HL-60 (cell line): ENCODE results near the gene MDH2.
"Not testable (repeated sequence)": the region's sequence is repeated elsewhere in the genome, so short reads cannot be mapped to it uniquely, and the experiment has no call there.

Experiments
- DNase-seq, 2 experiments: peaks; one replicate each; pipeline ENCODE4 v3.0.0-alpha.2; 2010 to 2020; ENCODE audit warnings: low read depth in 1 of 2, low spot score in 1 of 2
- H3K27ac ChIP-seq: fragments of 250-450 bp; sonication (Bioruptor Pico); replicated peaks from 2 replicates; pipeline ENCODE4 v1.5.1; 2020; ENCODE audit warnings: mild to moderate bottlenecking, moderate library complexity
- H3K27me3 ChIP-seq: fragments of 250-450 bp; sonication (Bioruptor Pico); 2 replicates; pipeline ENCODE4 v1.5.1; 2021; ENCODE audit warnings: mild to moderate bottlenecking, moderate library complexity; ENCODE audit not compliant: insufficient read depth, poor library complexity, severe bottlenecking
- H3K4me3 ChIP-seq: replicated peaks from 2 replicates; pipeline ENCODE4 v1.5.1; 2011; ENCODE audit warnings: mild to moderate bottlenecking, control low read depth, low read length; ENCODE audit not compliant: insufficient read depth
- CTCF ChIP-seq: IDR thresholded peaks from one replicate; pipeline ENCODE4 v1.5.1; 2011; ENCODE audit warnings: low read length, control low read depth, inconsistent platforms; ENCODE audit not compliant: insufficient read depth
- GABPA ChIP-seq: IDR thresholded peaks from 2 replicates; pipeline ENCODE4 v1.6.1; 2012; ENCODE audit warnings: low read depth
- POLR2AphosphoS5 ChIP-seq: IDR thresholded peaks from 2 replicates; pipeline ENCODE4 v1.6.1; 2012; ENCODE audit warnings: low read depth
- REST ChIP-seq: IDR thresholded peaks from 2 replicates; pipeline ENCODE4 v1.6.1; 2012; ENCODE audit warnings: low read depth; ENCODE audit not compliant: insufficient replicate concordance
- SPI1 ChIP-seq: IDR thresholded peaks from 2 replicates; pipeline ENCODE4 v1.6.1; 2012; ENCODE audit warnings: low read depth, mild to moderate bottlenecking, borderline replicate concordance

The MDH2 gene

GRCh38 chr7:76057813-76058145, 9.9 kb downstream of the MDH2 start:
- no peak overlapping the region for H3K4me3 ChIP-seq
- DNase-seq, result no peak
- H3K27me3 ChIP-seq, result no peaks in the 10 kb centered on the region
- TF ChIP-seq GABPA (no peak), REST (no peak), CTCF (no peak), POLR2AphosphoS5 (no peak), SPI1 (no peak)
- H3K27ac ChIP-seq, result no peak overlapping the region

GRCh38 chr7:76058745-76059144, 10.8 kb downstream of the MDH2 start:
- H3K4me3 ChIP-seq, H3K27ac ChIP-seq, DNase-seq, H3K27me3 ChIP-seq: not testable (repeated sequence)

GRCh38 chr7:76060842-76061241, 12.9 kb downstream of the MDH2 start:
- Histone ChIP-seq H3K27ac (no peak overlapping the region), H3K4me3 (no peak overlapping the region), H3K27me3 (no peaks in the 10 kb centered on the region)
- no peak for DNase-seq
- no peak for TF ChIP-seq REST
- no peak for TF ChIP-seq GABPA
- no peak for TF ChIP-seq SPI1
- TF ChIP-seq POLR2AphosphoS5, result no peak
- no peak for TF ChIP-seq CTCF

GRCh38 chr7:76062254-76062653, 14.3 kb downstream of the MDH2 start:
- TF ChIP-seq SPI1, result no peak
- TF ChIP-seq GABPA, result no peak
- no peak for TF ChIP-seq POLR2AphosphoS5
- no peak for TF ChIP-seq REST
- TF ChIP-seq CTCF, result no peak
- Histone ChIP-seq H3K27ac (no peak overlapping the region), H3K4me3 (no peak overlapping the region), H3K27me3 (no peaks in the 10 kb centered on the region)
- DNase-seq, result no peak
